OCI-LY3 (cell line): Measurements from ENCODE around the gene SYNE2.

ENCODE experiments used
- CTCF ChIP-seq: fragments of 200-600, 300-600 bp; sonication (generic); IDR thresholded peaks from 2 replicates; pipeline ENCODE4 v1.5.1; 2014; ENCODE audit warnings: antibody characterized with exemption, low read length, low read depth
- EZH2phosphoT487 ChIP-seq: fragments of 200-600 bp; shearing (Covaris generic); IDR thresholded peaks from 2 replicates; pipeline ENCODE4 v1.6.1; 2018; ENCODE audit warnings: antibody characterized with exemption, mixed run types, low read depth

- TF ChIP-seq CTCF (no peak), EZH2phosphoT487 (no peak)
Observed at GRCh38 chr14:64246688-64247087, 393.9 kb downstream of the SYNE2 start.
